NCI-H2196 treated with DMSO at 0.1 percent for 48 hours (cell line): Measurements from ENCODE around the gene FBXL2.
"Not testable (repeated sequence)": the region's sequence is repeated elsewhere in the genome, so short reads cannot be mapped to it uniquely, and the experiment has no call there.

Experiments used
- DNase-seq: peaks from one replicate; lab custom pipeline; 2025; ENCODE audit not compliant: unreplicated experiment; lab: John Stamatoyannopoulos, UW

The FBXL2 gene

GRCh38 chr3:33426630-33427317 is 149.5 kb downstream of the FBXL2 start:
- DNase-seq = no peak

GRCh38 chr3:33428734-33429133 is 151.5 kb downstream of the FBXL2 start:
- no peak for DNase-seq

- DNase-seq = not testable (repeated sequence)
Measured at GRCh38 chr3:33429306-33429705, 152.1 kb downstream of the FBXL2 start.

- DNase-seq = no peak
Measured at GRCh38 chr3:33430061-33430460, 152.8 kb downstream of the FBXL2 start.

GRCh38 chr3:33430571-33430970 is 153.3 kb downstream of the FBXL2 start:
- no peak for DNase-seq

- DNase-seq = no peak
Measured at GRCh38 chr3:33433843-33434242, 156.6 kb downstream of the FBXL2 start.
